Stimulated activated CD4-positive, alpha-beta T cell treated with anti-CD3 and anti-CD28 coated beads, Interleukin-4, amount 100 ng/mL, for 48 hours (primary cell): ENCODE measurements around the gene EMC7.

Experiments
- DNase-seq, 2 donors: peaks; one replicate each; pipeline ENCODE4 v3.0.0-alpha.2; 2020; ENCODE audit warnings: low read depth in 2 of 2

EMC7 gene

GRCh38 chr15:34038871-34039789 is 62.5 kb downstream of the EMC7 start, which contains the start of gene AVEN:
AVEN (minus strand) TSS chr15:34039204; CDS start chr15:34039046, 158 bp downstream.
- peak; percentile 36 to 48 for DNase-seq

GRCh38 chr15:34038023-34038870 is 63.4 kb downstream of the EMC7 start:
- peak; percentile 53 to 58 for DNase-seq
